Measurements from ENCODE around the gene ALAD. TPM values are rescaled to one million over a fixed set of nuclear protein-coding genes. Genes with fewer than 3 reads are reported as not detected.

Gene ALAD
- total RNA-seq: 3.0 and 4.6 TPM in 2 replicates

GRCh38 chr9:113401027-113401792 is at the start of gene ALAD:
TSS of gene ALAD (minus strand) at chr9:113401284. CDS start at chr9:113393559, 7,725 bp downstream.

GRCh38 chr9:113410207-113410864 is 9.3 kb upstream of the ALAD start, which contains the start of the genes C9orf43 and POLE3:
TSS of gene C9orf43 (plus strand) at chr9:113410747. CDS start at chr9:113413494, 2,747 bp downstream.
TSS of gene POLE3 (minus strand) at chr9:113410675. CDS start at chr9:113410293, 382 bp downstream.

DNA sequence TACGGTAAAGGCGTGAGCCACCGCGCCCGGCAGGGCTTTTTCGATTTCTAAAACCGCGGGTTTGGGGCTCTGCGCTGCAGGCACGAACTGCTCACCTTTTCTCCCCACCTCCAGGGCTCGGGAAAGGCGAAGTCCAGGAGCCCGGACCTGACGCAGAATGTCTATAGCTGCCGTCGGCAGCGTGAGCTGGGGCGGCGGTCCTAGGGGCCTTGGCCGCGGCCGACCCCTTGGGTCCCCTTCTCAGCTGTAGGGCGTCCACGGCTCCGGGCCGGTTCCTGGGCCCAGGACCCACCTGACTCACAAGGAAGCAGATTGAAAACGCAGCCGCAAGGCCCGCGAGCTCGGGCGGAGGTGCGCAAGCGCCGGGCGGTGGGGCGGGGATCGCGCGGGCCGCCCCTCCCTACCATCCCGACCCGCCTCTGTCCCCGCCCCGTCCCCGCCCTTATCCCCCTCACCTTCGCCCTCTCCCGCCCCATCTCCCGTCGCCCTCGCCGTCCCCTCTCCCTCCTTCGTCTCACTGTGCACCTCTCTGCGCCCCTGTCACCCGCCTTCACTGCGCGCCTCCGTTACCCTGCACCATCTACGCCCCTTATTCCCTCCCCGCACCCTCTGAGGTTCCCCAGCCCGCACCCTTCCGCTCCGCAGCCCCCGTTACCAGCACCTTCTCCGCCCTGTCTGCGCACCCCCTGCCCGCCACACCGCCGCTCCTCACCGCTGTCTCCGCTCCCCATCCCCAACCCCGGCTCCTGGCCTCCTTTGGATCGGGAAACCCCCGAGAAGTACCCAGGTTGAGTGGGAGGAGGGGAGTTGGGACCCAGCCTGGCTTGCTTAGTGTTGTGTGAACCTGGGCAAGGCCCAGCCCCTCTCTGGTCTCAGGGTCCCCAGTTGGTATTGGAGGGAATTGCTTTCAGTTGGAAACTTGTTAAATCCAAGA is 24.2 kb downstream of the ALAD start, which contains the start of gene HDHD3:
Gene HDHD3, minus strand, starts transcription at position 353 of the 934 bp plus-strand sequence. CDS start 2,632 bp downstream, outside the sequence.

GRCh38 chr9:113349445-113350094 is 51.5 kb downstream of the ALAD start, which contains the start of gene BSPRY:
TSS of gene BSPRY (plus strand) at chr9:113349541. CDS start at chr9:113349580, 39 bp downstream.

GRCh38 chr9:113340011-113340699 is 60.9 kb downstream of the ALAD start, which contains the start of gene WDR31:
TSS of gene WDR31 (minus strand) at chr9:113340275. CDS start at chr9:113332022, 8,253 bp downstream.

Other genes with a start within 250 kb of the ALAD start
- 11.0 and 12.0 TPM in 2 replicates for gene FKBP15, start 180.0 kb downstream of the ALAD start, total RNA-seq
- 16.1 and 20.4 TPM in 2 replicates for gene SLC31A1, start 179.7 kb downstream of the ALAD start, total RNA-seq
- gene CDC26, start 125.7 kb downstream of the ALAD start, total RNA-seq: 20.8 and 49.2 TPM in 2 replicates
- gene PRPF4, start 125.6 kb downstream of the ALAD start, total RNA-seq: 26.9 and 38.5 TPM in 2 replicates
- not detected in 2 replicates for gene RNF183, start 97.9 kb downstream of the ALAD start, total RNA-seq
- gene WDR31, start 61.0 kb downstream of the ALAD start, total RNA-seq: 0.27 and 0.86 TPM in 2 replicates
- gene BSPRY, start 51.7 kb downstream of the ALAD start, total RNA-seq: not detected in 2 replicates
- 15.6 and 21.6 TPM in 2 replicates for gene HDHD3, start 24.3 kb downstream of the ALAD start, total RNA-seq
- 41.5 and 70.5 TPM in 2 replicates for gene POLE3, start 9.4 kb upstream of the ALAD start, total RNA-seq
- gene C9orf43, start 9.5 kb upstream of the ALAD start, total RNA-seq: 0.08 and 0.87 TPM in 2 replicates
- gene RGS3, start 62.4 kb upstream of the ALAD start, total RNA-seq: 36.2 and 42.6 TPM in 2 replicates

All from hair follicular keratinocyte (primary cell).